ENCODE results near the gene SLFNL1.

GRCh38 chr1:41005876-41006275, 15.6 kb downstream of the SLFNL1 start:
- TF ChIP-seq MYC (IDR thresholded peaks at IDR 0.05; ENCODE audit: borderline replicate concordance, low read length), result no peak
- no peak for TF ChIP-seq EP300 (IDR thresholded peaks at IDR 0.05)
- no peak for TF ChIP-seq CEBPB (IDR thresholded peaks at IDR 0.05)
- TF ChIP-seq CTCF (IDR thresholded peaks at IDR 0.05), result no peak
- no peak for TF ChIP-seq POLR2A (IDR thresholded peaks at IDR 0.05; ENCODE audit: low read length)
